Astrocyte (in vitro differentiated cells and primary cell): ENCODE results near the gene LYPD4. TPM values are rescaled to one million over a fixed set of nuclear protein-coding genes. Genes with fewer than 3 reads are reported as not detected.

Experiments
- DNase-seq: peaks from one replicate; pipeline ENCODE4 v3.0.0-alpha.2; 2010; ENCODE audit warnings: low read depth
- FAIRE-seq: peaks from 2 replicates; lab custom pipeline; 2011; peaks lifted over from hg19 to GRCh38; lab: Jason Lieb, UNC
- H2AFZ ChIP-seq: 2 replicates; pipeline ENCODE4 v1.6.0; 2012; ENCODE audit warnings: low read depth, low read length, inconsistent platforms
- H3K27ac ChIP-seq: 2 replicates; pipeline ENCODE4 v1.5.1; 2011; ENCODE audit warnings: low read depth, low read length, inconsistent platforms
- H3K27me3 ChIP-seq: 2 replicates; pipeline ENCODE4 v1.6.0; 2011; ENCODE audit warnings: low read length, inconsistent platforms; ENCODE audit not compliant: insufficient read depth
- H3K36me3 ChIP-seq: 2 replicates; pipeline ENCODE4 v1.5.1; 2011; ENCODE audit warnings: low read length, inconsistent platforms; ENCODE audit not compliant: insufficient read depth
- H3K4me1 ChIP-seq: 2 replicates; pipeline ENCODE4 v1.5.1; 2011; ENCODE audit warnings: low read length, inconsistent platforms; ENCODE audit not compliant: insufficient read depth
- H3K4me2 ChIP-seq: 2 replicates; pipeline ENCODE4 v1.6.0; 2012; ENCODE audit warnings: low read length, inconsistent platforms
- H3K4me3 ChIP-seq: 2 replicates; pipeline ENCODE4 v1.5.1; 2011; ENCODE audit warnings: low read depth, mild to moderate bottlenecking, low read length, inconsistent platforms; ENCODE audit not compliant: insufficient read depth
- H3K79me2 ChIP-seq: 2 replicates; pipeline ENCODE4 v1.6.0; 2012; ENCODE audit warnings: mild to moderate bottlenecking, low read length, inconsistent platforms; ENCODE audit not compliant: insufficient read depth
- H3K9ac ChIP-seq: 2 replicates; pipeline ENCODE4 v1.6.0; 2012; ENCODE audit warnings: mild to moderate bottlenecking, low read length, inconsistent platforms
- H3K9me3 ChIP-seq: 2 replicates; pipeline ENCODE4 v1.5.1; 2012; ENCODE audit warnings: low read depth, mild to moderate bottlenecking, low read length, inconsistent platforms; ENCODE audit not compliant: insufficient read depth
- H4K20me1 ChIP-seq: 2 replicates; pipeline ENCODE4 v1.6.0; 2012; ENCODE audit warnings: low read length, inconsistent platforms; ENCODE audit not compliant: insufficient read depth
- H3K27ac Mint-ChIP-seq: one replicate; pipeline ENCODE4 v1.8.0; 2021; ENCODE audit warnings: mild to moderate bottlenecking, mixed read lengths; ENCODE audit not compliant: unreplicated experiment
- H3K27me3 Mint-ChIP-seq: one replicate; pipeline ENCODE4 v1.8.0; 2021; ENCODE audit warnings: low read depth, mixed read lengths; ENCODE audit not compliant: unreplicated experiment
- H3K36me3 Mint-ChIP-seq: one replicate; pipeline ENCODE4 v1.8.0; 2021; ENCODE audit warnings: low read depth, mixed read lengths; ENCODE audit not compliant: unreplicated experiment
- H3K4me1 Mint-ChIP-seq: one replicate; pipeline ENCODE4 v1.8.0; 2021; ENCODE audit warnings: low read depth, mixed read lengths; ENCODE audit not compliant: unreplicated experiment
- H3K4me3 Mint-ChIP-seq: one replicate; pipeline ENCODE4 v1.8.0; 2021; ENCODE audit warnings: mild to moderate bottlenecking, moderate library complexity, mixed read lengths; ENCODE audit not compliant: unreplicated experiment
- H3K9me3 Mint-ChIP-seq: one replicate; pipeline ENCODE4 v1.8.0; 2021; ENCODE audit warnings: mild to moderate bottlenecking, mixed read lengths; ENCODE audit not compliant: unreplicated experiment
- EZH2 ChIP-seq: IDR thresholded peaks from 2 replicates; pipeline ENCODE4 v1.6.1; 2012; ENCODE audit warnings: mild to moderate bottlenecking, low read length, inconsistent platforms; ENCODE audit not compliant: insufficient read depth
- total RNA-seq: library from RNA; stranded (reverse); gene quantifications from 2 replicates; pipeline ENCODE4 v1.2.1, GENCODE V29; 2021
- TF ChIP-seq, protein P1 (sequence below): IDR thresholded peaks from 2 replicates; pipeline ENCODE4 v1.5.1; 2011; ENCODE audit warnings: low read depth, mild to moderate bottlenecking, inconsistent platforms, low read length, moderate library complexity; ENCODE audit not compliant: insufficient read depth

The LYPD4 gene
- total RNA-seq, 1 donor from 2014 or later, result not detected

DNA sequence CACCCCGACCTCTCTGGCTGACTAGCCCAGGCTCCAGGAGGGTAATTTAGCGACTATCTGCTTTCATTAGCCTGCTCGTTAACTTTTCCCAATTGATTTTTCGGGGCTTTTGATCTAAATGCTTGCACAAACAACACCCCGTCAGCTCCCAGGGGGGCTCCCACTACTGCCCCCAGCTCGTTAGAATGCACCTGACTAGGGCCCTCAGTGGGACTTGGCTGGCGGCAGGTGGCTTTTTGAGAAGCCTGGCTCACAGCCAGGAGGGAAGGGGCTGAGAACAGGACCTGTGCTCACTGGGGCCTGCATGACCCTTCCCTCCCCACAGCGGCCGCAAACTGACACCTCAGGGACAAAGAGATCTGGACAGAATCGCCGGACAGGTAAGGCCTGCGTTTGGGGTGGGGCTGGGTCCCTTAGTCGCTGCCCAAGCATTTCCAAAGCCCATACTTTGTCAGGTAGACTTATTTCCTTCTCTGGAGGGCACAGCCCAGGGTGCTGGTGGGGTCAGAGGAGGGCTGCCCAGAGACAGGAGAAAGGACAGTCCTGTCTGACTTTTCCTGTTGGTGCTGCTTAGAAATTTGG is 25.0 kb upstream of the LYPD4 start:
- TF ChIP-seq EZH2, result no peak
- TF ChIP-seq, protein P1, sequence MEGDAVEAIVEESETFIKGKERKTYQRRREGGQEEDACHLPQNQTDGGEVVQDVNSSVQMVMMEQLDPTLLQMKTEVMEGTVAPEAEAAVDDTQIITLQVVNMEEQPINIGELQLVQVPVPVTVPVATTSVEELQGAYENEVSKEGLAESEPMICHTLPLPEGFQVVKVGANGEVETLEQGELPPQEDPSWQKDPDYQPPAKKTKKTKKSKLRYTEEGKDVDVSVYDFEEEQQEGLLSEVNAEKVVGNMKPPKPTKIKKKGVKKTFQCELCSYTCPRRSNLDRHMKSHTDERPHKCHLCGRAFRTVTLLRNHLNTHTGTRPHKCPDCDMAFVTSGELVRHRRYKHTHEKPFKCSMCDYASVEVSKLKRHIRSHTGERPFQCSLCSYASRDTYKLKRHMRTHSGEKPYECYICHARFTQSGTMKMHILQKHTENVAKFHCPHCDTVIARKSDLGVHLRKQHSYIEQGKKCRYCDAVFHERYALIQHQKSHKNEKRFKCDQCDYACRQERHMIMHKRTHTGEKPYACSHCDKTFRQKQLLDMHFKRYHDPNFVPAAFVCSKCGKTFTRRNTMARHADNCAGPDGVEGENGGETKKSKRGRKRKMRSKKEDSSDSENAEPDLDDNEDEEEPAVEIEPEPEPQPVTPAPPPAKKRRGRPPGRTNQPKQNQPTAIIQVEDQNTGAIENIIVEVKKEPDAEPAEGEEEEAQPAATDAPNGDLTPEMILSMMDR, result no peak
- no peak overlapping the region for H3K4me3 Mint-ChIP-seq
- Histone ChIP-seq H3K27me3 (no peaks in the 10 kb centered on the region), H3K36me3 (peaks cover 57% of the 10 kb centered on the region), H3K79me2 (peaks cover 47% of the 10 kb centered on the region), H3K4me1 (peaks cover 1% of the 10 kb centered on the region), H3K4me3 (no peak overlapping the region), H4K20me1 (peaks cover 82% of the 10 kb centered on the region), H2AFZ (no peak overlapping the region), H3K27ac (no peak overlapping the region), H3K9me3 (no peaks in the 10 kb centered on the region), H3K4me2 (no peak overlapping the region), H3K9ac (no peak overlapping the region)
- H3K36me3 Mint-ChIP-seq, result peaks cover 16% of the 10 kb centered on the region
- H3K9me3 Mint-ChIP-seq, result no peaks in the 10 kb centered on the region
- peak overlapping the region; percentile 12 for H3K27ac Mint-ChIP-seq
- DNase-seq (no peak), FAIRE-seq (no peak)
- peaks cover 26% of the 10 kb centered on the region for H3K4me1 Mint-ChIP-seq
- no peaks in the 10 kb centered on the region for H3K27me3 Mint-ChIP-seq

DNA sequence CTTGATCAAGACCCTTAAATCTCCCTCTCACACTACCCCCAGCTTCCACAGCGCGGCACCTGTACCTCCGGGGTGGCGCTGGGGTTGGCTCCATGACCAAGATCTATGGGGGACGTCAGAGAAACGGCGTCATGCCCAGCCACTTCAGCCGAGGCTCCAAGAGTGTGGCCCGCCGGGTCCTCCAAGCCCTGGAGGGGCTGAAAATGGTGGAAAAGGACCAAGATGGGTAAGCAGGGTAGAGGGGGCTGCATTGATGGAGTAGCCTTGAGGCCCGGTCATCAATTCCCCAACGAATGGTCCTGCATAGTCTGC is 24.5 kb upstream of the LYPD4 start:
- Histone ChIP-seq H2AFZ (no peak overlapping the region), H3K9me3 (no peaks in the 10 kb centered on the region), H3K36me3 (peaks cover 62% of the 10 kb centered on the region), H3K79me2 (peaks cover 53% of the 10 kb centered on the region), H3K9ac (no peak overlapping the region), H3K4me3 (no peak overlapping the region), H4K20me1 (peaks cover 88% of the 10 kb centered on the region), H3K4me1 (peaks cover 6% of the 10 kb centered on the region), H3K27me3 (no peaks in the 10 kb centered on the region), H3K4me2 (no peak overlapping the region), H3K27ac (no peak overlapping the region)
- Mint-ChIP-seq H3K27ac (peak overlapping the region; percentile 12), H3K27me3 (no peaks in the 10 kb centered on the region), H3K9me3 (no peaks in the 10 kb centered on the region), H3K36me3 (peaks cover 21% of the 10 kb centered on the region), H3K4me1 (peaks cover 31% of the 10 kb centered on the region), H3K4me3 (no peak overlapping the region)
- DNase-seq (no peak), FAIRE-seq (no peak)
- no peak for TF ChIP-seq EZH2
- TF ChIP-seq, protein P1, result no peak
